SU-DHL-6 (cell line): ENCODE results near the gene ASB2.

Experiments used
- EZH2phosphoT487 ChIP-seq: fragments of 200-600 bp; sonication (generic), shearing (Covaris generic); conservative IDR thresholded peaks from 2 replicates; pipeline ENCODE4 v1.6.1; 2018; ENCODE audit warnings: mild to moderate bottlenecking, antibody characterized with exemption, low read length, moderate library complexity, mixed read lengths
- TF ChIP-seq, protein P1 (sequence below): fragments of 200-600 bp; sonication (generic); IDR thresholded peaks from one replicate; pipeline ENCODE4 v1.5.1; 2017; ENCODE audit warnings: antibody characterized with exemption, mild to moderate bottlenecking, low read length, moderate library complexity; ENCODE audit not compliant: insufficient read depth, poor library complexity, severe bottlenecking

DNA sequence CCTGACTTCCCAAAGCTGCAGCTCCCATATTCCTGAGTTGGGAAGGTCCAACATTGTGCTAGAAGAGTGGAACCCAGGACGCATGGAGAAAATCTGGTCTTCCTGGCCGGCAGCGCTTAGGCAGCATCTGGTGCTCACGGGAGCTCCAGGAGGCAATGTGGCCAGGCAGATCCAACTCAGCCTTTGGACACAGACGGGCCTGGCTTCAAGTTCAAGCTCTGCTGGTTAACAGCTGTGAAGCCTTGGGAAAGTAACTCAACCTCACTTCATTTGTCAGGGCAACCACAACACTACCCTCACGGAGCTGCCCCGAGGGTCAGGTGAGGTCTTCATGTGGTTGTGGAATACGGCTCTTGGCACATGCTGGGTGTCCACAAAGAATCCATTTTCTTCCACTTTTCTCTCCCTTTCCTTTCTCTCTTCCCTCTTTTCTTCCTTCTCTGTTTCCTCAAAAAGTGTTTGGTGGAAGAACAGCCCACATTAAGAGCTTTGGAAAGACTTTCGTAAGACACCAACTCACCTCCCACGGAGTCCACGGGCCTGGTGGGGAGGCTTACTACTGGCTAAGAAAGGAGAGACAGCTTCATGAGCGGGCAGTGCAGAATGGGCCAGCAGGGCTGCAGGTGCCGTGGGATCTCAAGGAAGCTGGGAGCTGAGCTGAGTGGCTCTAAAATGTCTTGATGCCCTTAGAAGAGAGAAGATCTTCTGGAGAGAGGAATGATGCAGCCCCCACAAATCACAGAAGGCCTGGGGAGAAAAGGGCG lies 51.6 kb downstream of the ASB2 start:
- TF ChIP-seq, protein P1, sequence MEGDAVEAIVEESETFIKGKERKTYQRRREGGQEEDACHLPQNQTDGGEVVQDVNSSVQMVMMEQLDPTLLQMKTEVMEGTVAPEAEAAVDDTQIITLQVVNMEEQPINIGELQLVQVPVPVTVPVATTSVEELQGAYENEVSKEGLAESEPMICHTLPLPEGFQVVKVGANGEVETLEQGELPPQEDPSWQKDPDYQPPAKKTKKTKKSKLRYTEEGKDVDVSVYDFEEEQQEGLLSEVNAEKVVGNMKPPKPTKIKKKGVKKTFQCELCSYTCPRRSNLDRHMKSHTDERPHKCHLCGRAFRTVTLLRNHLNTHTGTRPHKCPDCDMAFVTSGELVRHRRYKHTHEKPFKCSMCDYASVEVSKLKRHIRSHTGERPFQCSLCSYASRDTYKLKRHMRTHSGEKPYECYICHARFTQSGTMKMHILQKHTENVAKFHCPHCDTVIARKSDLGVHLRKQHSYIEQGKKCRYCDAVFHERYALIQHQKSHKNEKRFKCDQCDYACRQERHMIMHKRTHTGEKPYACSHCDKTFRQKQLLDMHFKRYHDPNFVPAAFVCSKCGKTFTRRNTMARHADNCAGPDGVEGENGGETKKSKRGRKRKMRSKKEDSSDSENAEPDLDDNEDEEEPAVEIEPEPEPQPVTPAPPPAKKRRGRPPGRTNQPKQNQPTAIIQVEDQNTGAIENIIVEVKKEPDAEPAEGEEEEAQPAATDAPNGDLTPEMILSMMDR, result no peak
- no peak for TF ChIP-seq EZH2phosphoT487
